Measurements from ENCODE around the gene TNPO3. TPM values are rescaled to one million over a fixed set of nuclear protein-coding genes. Genes with fewer than 3 reads are reported as not detected.

The TNPO3 gene
- total RNA-seq, 1 experiment from 2014 or later: 59.2 TPM

GRCh38 chr7:128916643-128916915 is 138.3 kb downstream of the TNPO3 start:
- H3K9me2 ChIP-seq (ENCODE audit: insufficient read depth): no peaks in the 10 kb centered on the region
- no peak overlapping the region for H3K4me3 ChIP-seq
- H3K27ac ChIP-seq: no peak overlapping the region
- no peak for DNase-seq
- no peaks in the 10 kb centered on the region for H3F3A ChIP-seq (ENCODE audit: insufficient read depth, low read depth)
- H3K4me2 ChIP-seq: no peak overlapping the region
- H3K27me3 ChIP-seq (ENCODE audit: insufficient read depth, low read depth): peaks cover 29% of the 10 kb centered on the region
- H2AFZ ChIP-seq: no peak overlapping the region
- ChIA-PET POLR2A (ENCODE audit: unreplicated experiment) (no interaction called here), CTCF (no interaction called here)
- H3K36me3 ChIP-seq (ENCODE audit: low read depth): no peaks in the 10 kb centered on the region
- peaks cover 5% of the 10 kb centered on the region for H3K4me1 ChIP-seq (replicated peaks; ENCODE audit: insufficient read depth)
- no peaks in the 10 kb centered on the region for H4K20me1 ChIP-seq (ENCODE audit: insufficient read depth)
- no peaks in the 10 kb centered on the region for H3K9me3 ChIP-seq (ENCODE audit: insufficient read depth, low read depth)
- H3K79me2 ChIP-seq (ENCODE audit: low read depth): no peaks in the 10 kb centered on the region
- intact Hi-C loops (cut with micrococcal nuclease; ENCODE audit: unreplicated experiment): no loop called here
- TF ChIP-seq EZH2 (IDR thresholded peaks at IDR 0.05; ENCODE audit: low read depth): no peak
- TF ChIP-seq CTCF (conservative IDR thresholded peaks at IDR 0.05): no peak
- no TSS peak for BruUV-seq (replicated peaks)

DNA sequence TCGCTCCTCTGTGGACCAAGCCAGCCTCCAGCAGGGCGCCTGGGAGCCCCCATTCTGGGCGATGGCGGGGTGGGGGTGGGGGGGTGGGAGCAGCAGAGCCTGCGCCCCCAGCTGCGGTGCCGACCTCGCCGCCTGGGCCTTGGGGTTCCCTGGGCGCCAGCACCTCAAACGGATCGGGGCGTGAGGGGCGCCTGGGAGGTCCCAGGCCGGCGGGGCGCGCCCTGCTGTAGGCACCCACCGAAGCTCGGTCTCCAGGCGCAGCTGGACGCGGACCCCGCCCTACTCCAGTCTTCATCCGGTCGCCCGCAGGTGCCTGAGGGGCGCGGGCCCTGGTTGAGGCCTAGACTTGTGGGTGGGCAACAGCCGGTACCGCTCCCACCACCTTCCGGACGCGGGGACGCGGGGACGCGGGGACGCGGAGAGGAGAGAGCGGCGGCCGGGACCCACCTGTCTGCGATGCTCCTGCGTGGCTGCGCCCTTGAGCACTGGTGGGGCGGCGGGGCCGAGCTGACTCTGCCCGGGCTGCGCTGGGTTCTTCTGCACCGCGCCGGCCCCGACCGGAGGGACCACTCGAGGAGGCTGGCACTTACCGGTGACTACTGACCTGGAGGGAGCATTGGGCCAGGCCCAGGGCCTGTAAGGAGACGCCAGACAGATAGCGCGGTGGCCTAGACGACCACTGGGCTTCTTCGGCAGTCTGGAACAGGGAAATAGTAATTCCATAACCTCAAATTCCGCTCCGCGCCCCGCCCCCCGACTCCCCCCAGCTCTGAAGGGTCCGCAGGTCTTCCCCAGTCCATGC is 138.9 kb downstream of the TNPO3 start:
- CTCF ChIA-PET: no interaction called here
- peaks cover 26% of the 10 kb centered on the region for H3K27me3 ChIP-seq (ENCODE audit: insufficient read depth, low read depth)

GRCh38 chr7:128915271-128915819 is 139.6 kb downstream of the TNPO3 start:
- DNase-seq: no peak
- Histone ChIP-seq H3K4me3 (no peak overlapping the region), H3K4me2 (no peak overlapping the region), H3K4me1 (replicated peaks; ENCODE audit: insufficient read depth) (no peaks in the 10 kb centered on the region), H4K20me1 (ENCODE audit: insufficient read depth) (no peaks in the 10 kb centered on the region), H3K27ac (no peak overlapping the region), H3K9me3 (ENCODE audit: insufficient read depth, low read depth) (no peaks in the 10 kb centered on the region), H3K36me3 (ENCODE audit: low read depth) (no peaks in the 10 kb centered on the region), H3F3A (ENCODE audit: insufficient read depth, low read depth) (no peaks in the 10 kb centered on the region), H2AFZ (no peak overlapping the region), H3K9me2 (ENCODE audit: insufficient read depth) (no peaks in the 10 kb centered on the region), H3K79me2 (ENCODE audit: low read depth) (no peaks in the 10 kb centered on the region), H3K27me3 (ENCODE audit: insufficient read depth, low read depth) (peaks cover 19% of the 10 kb centered on the region)
- TF ChIP-seq EZH2 (IDR thresholded peaks at IDR 0.05; ENCODE audit: low read depth) (no peak), CTCF (conservative IDR thresholded peaks at IDR 0.05) (no peak)
- no TSS peak for BruUV-seq (replicated peaks)
- ChIA-PET CTCF (no interaction called here), POLR2A (ENCODE audit: unreplicated experiment) (no interaction called here)
- intact Hi-C loops (cut with micrococcal nuclease; ENCODE audit: unreplicated experiment): no loop called here

More for the DNA sequence above, 138.9 kb downstream of the TNPO3 start:
- no peak for DNase-seq
- Histone ChIP-seq H2AFZ (no peak overlapping the region), H3K79me2 (ENCODE audit: low read depth) (no peaks in the 10 kb centered on the region), H3K4me2 (no peak overlapping the region), H4K20me1 (ENCODE audit: insufficient read depth) (no peaks in the 10 kb centered on the region), H3F3A (ENCODE audit: insufficient read depth, low read depth) (no peaks in the 10 kb centered on the region), H3K4me1 (replicated peaks; ENCODE audit: insufficient read depth) (peaks cover 2% of the 10 kb centered on the region), H3K36me3 (ENCODE audit: low read depth) (no peaks in the 10 kb centered on the region), H3K9me3 (ENCODE audit: insufficient read depth, low read depth) (no peaks in the 10 kb centered on the region), H3K4me3 (no peak overlapping the region), H3K9me2 (ENCODE audit: insufficient read depth) (no peaks in the 10 kb centered on the region), H3K27ac (no peak overlapping the region)
- TF ChIP-seq CTCF (conservative IDR thresholded peaks at IDR 0.05) (no peak), EZH2 (IDR thresholded peaks at IDR 0.05; ENCODE audit: low read depth) (no peak)
- intact Hi-C loops (cut with micrococcal nuclease; ENCODE audit: unreplicated experiment): no loop called here
- POLR2A ChIA-PET (ENCODE audit: unreplicated experiment): no interaction called here
- BruUV-seq (replicated peaks): no TSS peak
